Measurements from ENCODE around the gene ADIPOR2. TPM values are rescaled to one million over a fixed set of nuclear protein-coding genes. Genes with fewer than 3 reads are reported as not detected.
A peak's percentile ranks its signal among the peaks of the same experiment; 100 is the strongest.

Gene ADIPOR2
- total RNA-seq, 4 donors from 2014 or later = 28.2 to 37.4 (median 34.1) TPM

GRCh38 chr12:1800401-1801302, 109.8 kb downstream of the ADIPOR2 start:
- Histone ChIP-seq H3K27me3 (no peaks in the 10 kb centered on the region), H3K36me3 (no peaks in the 10 kb centered on the region), H3K27ac (replicated peaks in 1 of 4) (no peak overlapping the region), H3K4me1 (peaks cover 23 to 38% (median 28%) of the 10 kb centered on the region in 4 donors), H3K4me3 (no peak overlapping the region), H3K9me3 (no peaks in the 10 kb centered on the region)
- TF ChIP-seq POLR2A (IDR thresholded peaks at IDR 0.05; ENCODE audit: low read depth) = no peak
- TF ChIP-seq, protein P1, sequence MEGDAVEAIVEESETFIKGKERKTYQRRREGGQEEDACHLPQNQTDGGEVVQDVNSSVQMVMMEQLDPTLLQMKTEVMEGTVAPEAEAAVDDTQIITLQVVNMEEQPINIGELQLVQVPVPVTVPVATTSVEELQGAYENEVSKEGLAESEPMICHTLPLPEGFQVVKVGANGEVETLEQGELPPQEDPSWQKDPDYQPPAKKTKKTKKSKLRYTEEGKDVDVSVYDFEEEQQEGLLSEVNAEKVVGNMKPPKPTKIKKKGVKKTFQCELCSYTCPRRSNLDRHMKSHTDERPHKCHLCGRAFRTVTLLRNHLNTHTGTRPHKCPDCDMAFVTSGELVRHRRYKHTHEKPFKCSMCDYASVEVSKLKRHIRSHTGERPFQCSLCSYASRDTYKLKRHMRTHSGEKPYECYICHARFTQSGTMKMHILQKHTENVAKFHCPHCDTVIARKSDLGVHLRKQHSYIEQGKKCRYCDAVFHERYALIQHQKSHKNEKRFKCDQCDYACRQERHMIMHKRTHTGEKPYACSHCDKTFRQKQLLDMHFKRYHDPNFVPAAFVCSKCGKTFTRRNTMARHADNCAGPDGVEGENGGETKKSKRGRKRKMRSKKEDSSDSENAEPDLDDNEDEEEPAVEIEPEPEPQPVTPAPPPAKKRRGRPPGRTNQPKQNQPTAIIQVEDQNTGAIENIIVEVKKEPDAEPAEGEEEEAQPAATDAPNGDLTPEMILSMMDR (IDR thresholded peaks at IDR 0.05) = peak in 1 of 3 experiments; percentile 74
- no peak for DNase-seq (ENCODE audit: extremely low spot score)
- intact Hi-C loops (cut with DNase I) = no loop called here
- 86% methylated on average over 14 of the region's 14 CpGs for WGBS

GRCh38 chr12:1801303-1801975, 110.6 kb downstream of the ADIPOR2 start:
- peaks cover 15 to 32% (median 23%) of the 10 kb centered on the region in 4 donors for H3K4me1 ChIP-seq
- H3K36me3 ChIP-seq = no peaks in the 10 kb centered on the region
- TF ChIP-seq POLR2A (IDR thresholded peaks at IDR 0.05; ENCODE audit: low read depth) = no peak
- TF ChIP-seq, protein P1 (IDR thresholded peaks at IDR 0.05) = no peak
- TF ChIP-seq EP300 (IDR thresholded peaks at IDR 0.05) = no peak
- TF ChIP-seq POLR2AphosphoS5 (IDR thresholded peaks at IDR 0.05) = no peak
- no peak overlapping the region for H3K27ac ChIP-seq (replicated peaks in 1 of 4)
- no peaks in the 10 kb centered on the region for H3K9me3 ChIP-seq
- intact Hi-C loops (cut with DNase I) = no loop called here
- DNase-seq (ENCODE audit: extremely low spot score) = no peak
- no peaks in the 10 kb centered on the region for H3K27me3 ChIP-seq
- WGBS = 66% methylated on average over 12 of the region's 16 CpGs
- no peak overlapping the region for H3K4me3 ChIP-seq

DNA sequence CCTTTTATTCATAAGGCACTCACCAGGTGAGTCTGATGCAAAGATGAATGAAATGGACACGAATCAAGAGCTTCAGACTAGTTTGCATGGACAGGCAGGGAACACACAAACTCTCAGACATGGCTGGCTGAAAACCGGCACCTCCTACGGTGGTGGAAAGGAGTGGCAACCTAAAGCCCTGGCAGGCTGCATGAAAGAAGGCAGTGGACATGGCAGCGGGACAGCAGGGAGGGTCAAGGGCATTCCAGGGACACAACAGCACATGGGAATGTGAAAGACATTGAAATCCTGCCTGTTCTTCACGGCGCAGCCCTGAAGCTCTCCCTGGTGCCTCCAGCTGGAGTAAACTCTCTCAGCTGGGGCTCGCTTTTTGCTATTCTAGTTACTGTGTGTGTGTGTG, 112.9 kb downstream of the ADIPOR2 start:
- no peak for DNase-seq (ENCODE audit: extremely low spot score)
- Histone ChIP-seq H3K4me1 (peaks cover 0 to 17% (median 10%) of the 10 kb centered on the region in 4 donors), H3K9me3 (no peaks in the 10 kb centered on the region), H3K27ac (replicated peaks in 1 of 4) (no peak overlapping the region), H3K4me3 (no peak overlapping the region), H3K36me3 (no peaks in the 10 kb centered on the region), H3K27me3 (no peaks in the 10 kb centered on the region)
- 85% methylated on average over 7 of the region's 7 CpGs for WGBS
- TF ChIP-seq POLR2A (IDR thresholded peaks at IDR 0.05; ENCODE audit: low read depth) = no peak
- no peak for TF ChIP-seq EP300 (IDR thresholded peaks at IDR 0.05)
- no peak for TF ChIP-seq POLR2AphosphoS5 (IDR thresholded peaks at IDR 0.05)
- TF ChIP-seq, protein P1 (IDR thresholded peaks at IDR 0.05) = no peak
- intact Hi-C loops (cut with DNase I) = no loop called here

GRCh38 chr12:1804545-1805332, 113.9 kb downstream of the ADIPOR2 start:
- intact Hi-C loops (cut with DNase I) = no loop called here
- Histone ChIP-seq H3K36me3 (no peaks in the 10 kb centered on the region), H3K27ac (replicated peaks in 1 of 4) (no peak overlapping the region), H3K4me1 (peaks cover 0 to 17% (median 10%) of the 10 kb centered on the region in 4 donors), H3K4me3 (no peak overlapping the region), H3K27me3 (no peaks in the 10 kb centered on the region), H3K9me3 (no peaks in the 10 kb centered on the region)
- DNase-seq (ENCODE audit: extremely low spot score) = peak; percentile 98
- WGBS = 71% methylated on average over 23 of the region's 25 CpGs
- TF ChIP-seq POLR2AphosphoS5 (IDR thresholded peaks at IDR 0.05) (peak; percentile 52 to 74), EP300 (IDR thresholded peaks at IDR 0.05) (no peak)

All from esophagus muscularis mucosa (tissue), 4 donors.